ENCODE measurements around the gene FLNB. TPM values are rescaled to one million over a fixed set of nuclear protein-coding genes. Genes with fewer than 3 reads are reported as not detected.

Gene FLNB
- total RNA-seq, 2 experiments from 2014 or later = 26.3 to 28.4 TPM

- H3K9me3 Mint-ChIP-seq = no peaks in the 10 kb centered on the region
- no peak for TF ChIP-seq CTCF (IDR thresholded peaks at IDR 0.05)
- no peak for DNase-seq
- H3K27me3 Mint-ChIP-seq = no peaks in the 10 kb centered on the region
- no peak overlapping the region for H3K4me3 Mint-ChIP-seq
- ATAC-seq = no peak
- peaks cover 4% of the 10 kb centered on the region for H3K4me1 Mint-ChIP-seq (ENCODE audit: low read depth)
- H3K36me3 Mint-ChIP-seq (ENCODE audit: low read depth) = peaks cover 12% of the 10 kb centered on the region
- ChIA-PET POLR2A (no interaction called here), CTCF (interaction anchor here (1.3 to 1.9 kb wide), 2 partner anchors 10 to 473 kb away, joined by 4 to 9 read pairs; no protein-coding TSS in a partner anchor)
- no peak overlapping the region for H3K27ac Mint-ChIP-seq
- intact Hi-C loops (cut with micrococcal nuclease) = no loop called here
These were observed 149.5 kb downstream of the FLNB start for GRCh38 chr3:58157700-58158099.

GRCh38 chr3:58158442-58159153 lies 150.4 kb downstream of the FLNB start:
- no peaks in the 10 kb centered on the region for H3K27me3 Mint-ChIP-seq
- ATAC-seq (no peak), DNase-seq (no peak)
- H3K36me3 Mint-ChIP-seq (ENCODE audit: low read depth) = peaks cover 8% of the 10 kb centered on the region
- H3K27ac Mint-ChIP-seq = no peak overlapping the region
- intact Hi-C loops (cut with micrococcal nuclease) = no loop called here
- no peaks in the 10 kb centered on the region for H3K9me3 Mint-ChIP-seq
- H3K4me1 Mint-ChIP-seq (ENCODE audit: low read depth) = peaks cover 4% of the 10 kb centered on the region
- ChIA-PET POLR2A (no interaction called here), CTCF (interaction anchor here (1.3 to 1.9 kb wide), 3 partner anchors 9 to 472 kb away, joined by 4 to 7 read pairs (median 7); no protein-coding TSS in a partner anchor)
- TF ChIP-seq CTCF (IDR thresholded peaks at IDR 0.05) = no peak
- no peak overlapping the region for H3K4me3 Mint-ChIP-seq

GRCh38 chr3:58160399-58160798 lies 152.2 kb downstream of the FLNB start:
- intact Hi-C loops (cut with micrococcal nuclease) = no loop called here
- ChIA-PET CTCF (interaction anchor here (1.9 kb wide), 1 partner anchor 17 kb away, joined by 7 read pairs; no protein-coding TSS in a partner anchor), POLR2A (interaction anchor here (0.5 kb wide), 1 partner anchor 198 kb away, joined by 3 read pairs; no protein-coding TSS in a partner anchor)
- no peaks in the 10 kb centered on the region for H3K9me3 Mint-ChIP-seq
- no peak for TF ChIP-seq CTCF (IDR thresholded peaks at IDR 0.05)
- no peaks in the 10 kb centered on the region for H3K27me3 Mint-ChIP-seq
- no peak overlapping the region for H3K4me3 Mint-ChIP-seq
- H3K36me3 Mint-ChIP-seq (ENCODE audit: low read depth) = peaks cover 8% of the 10 kb centered on the region
- no peak overlapping the region for H3K27ac Mint-ChIP-seq
- DNase-seq = no peak
- H3K4me1 Mint-ChIP-seq (ENCODE audit: low read depth) = peaks cover 4% of the 10 kb centered on the region
- no peak for ATAC-seq

- H3K9me3 Mint-ChIP-seq = no peaks in the 10 kb centered on the region
These were observed 153.5 kb downstream of the FLNB start for GRCh38 chr3:58161435-58162398.

More at GRCh38 chr3:58161435-58162398, 153.5 kb downstream of the FLNB start:
- CTCF ChIA-PET = interaction anchor here (1.0 to 1.6 kb wide), 3 partner anchors 11 to 153 kb away, joined by 3 to 7 read pairs (median 4); partner anchors contain the start of gene FLNB
- Mint-ChIP-seq H3K36me3 (ENCODE audit: low read depth) (peaks cover 8% of the 10 kb centered on the region), H3K27ac (no peak overlapping the region), H3K4me1 (ENCODE audit: low read depth) (peaks cover 7% of the 10 kb centered on the region), H3K4me3 (no peak overlapping the region), H3K27me3 (no peaks in the 10 kb centered on the region)
- no peak for TF ChIP-seq CTCF (IDR thresholded peaks at IDR 0.05)
- DNase-seq = no peak
- no peak for ATAC-seq
- POLR2A ChIA-PET = no interaction called here
- intact Hi-C loops (cut with micrococcal nuclease) = no loop called here
